Cardiac muscle cell (in vitro differentiated cells and primary cell): ENCODE results near the gene NAXE. TPM values are rescaled to one million over a fixed set of nuclear protein-coding genes. Genes with fewer than 3 reads are reported as not detected.

Source experiments
- DNase-seq, 2 donors: peaks; one replicate each; pipeline versions ENCODE4 v3.0.0 to v3.0.0-alpha.2; 2010 to 2017; ENCODE audit warnings: low read depth in 1 of 2, low spot score in 1 of 2
- H3K27ac ChIP-seq: fragments of 200-600 bp; sonication (generic); 2 replicates; pipeline ENCODE4 v1.5.1; 2016
- H3K27me3 ChIP-seq: fragments of 200-600 bp; sonication (generic); 2 replicates; pipeline ENCODE4 v1.6.0; 2016; ENCODE audit warnings: control low read depth
- H3K36me3 ChIP-seq: fragments of 200-600 bp; sonication (generic); 2 replicates; pipeline ENCODE4 v1.5.1; 2016; ENCODE audit warnings: control low read depth
- H3K4me1 ChIP-seq: fragments of 200-600 bp; sonication (generic); 2 replicates; pipeline ENCODE4 v1.8.1; 2017; ENCODE audit warnings: low read depth, mild to moderate bottlenecking, mixed run types
- H3K4me3 ChIP-seq: fragments of 200-600 bp; sonication (generic); 2 replicates; pipeline ENCODE4 v1.5.1; 2016; ENCODE audit warnings: mild to moderate bottlenecking
- H3K9me3 ChIP-seq: fragments of 200-600 bp; sonication (generic); 2 replicates; pipeline ENCODE4 v1.5.1; 2017; ENCODE audit warnings: low read depth, mild to moderate bottlenecking, control low read depth
- CTCF ChIP-seq: IDR thresholded peaks from 2 replicates; pipeline ENCODE4 v1.5.1; 2012; ENCODE audit warnings: low read depth, mild to moderate bottlenecking, low read length
- polyA plus RNA-seq: library from polyadenylated mRNA; unstranded; fragments of >200 nt; fragmentation: Nextera tagmentation; extraction: Ambion mirVana; gene quantifications from 2 replicates; pipeline ENCODE4 v1.2.1, GENCODE V29; 2016
- total RNA-seq: library from RNA; depleted of rRNA; stranded (reverse); fragments of >200 nt; gene quantifications from 2 replicates; pipeline ENCODE4 v1.2.3, GENCODE V29; 2016

NAXE gene
- total and polyA plus RNA-seq, 2 experiments from 2014 or later = 130 to 166 TPM

GRCh38 chr1:156547982-156548381, 43.6 kb upstream of the NAXE start:
- peak in 1 of 2 donors; percentile 5 for DNase-seq
- no peak overlapping the region for H3K4me3 ChIP-seq
- H3K36me3 ChIP-seq = no peaks in the 10 kb centered on the region
- no peaks in the 10 kb centered on the region for H3K27me3 ChIP-seq
- no peak for TF ChIP-seq CTCF
- H3K4me1 ChIP-seq = peaks cover 13% of the 10 kb centered on the region
- no peak overlapping the region for H3K27ac ChIP-seq
- H3K9me3 ChIP-seq = no peaks in the 10 kb centered on the region

- no peaks in the 10 kb centered on the region for H3K27me3 ChIP-seq
- H3K9me3 ChIP-seq = no peaks in the 10 kb centered on the region
- no peaks in the 10 kb centered on the region for H3K36me3 ChIP-seq
- peaks cover 8% of the 10 kb centered on the region for H3K4me1 ChIP-seq
- TF ChIP-seq CTCF = no peak
- no peak overlapping the region for H3K4me3 ChIP-seq
- DNase-seq = peak in 1 of 2 donors; percentile 37
- H3K27ac ChIP-seq = no peak overlapping the region
Observed at GRCh38 chr1:156549390-156549789, 42.2 kb upstream of the NAXE start.

GRCh38 chr1:156549831-156550230, 41.7 kb upstream of the NAXE start:
- Histone ChIP-seq H3K27ac (no peak overlapping the region), H3K4me1 (peaks cover 8% of the 10 kb centered on the region), H3K27me3 (no peaks in the 10 kb centered on the region), H3K36me3 (no peaks in the 10 kb centered on the region), H3K4me3 (no peak overlapping the region), H3K9me3 (no peaks in the 10 kb centered on the region)
- no peak for DNase-seq
- TF ChIP-seq CTCF = no peak

- peaks cover 8% of the 10 kb centered on the region for H3K4me1 ChIP-seq
- no peaks in the 10 kb centered on the region for H3K36me3 ChIP-seq
- H3K4me3 ChIP-seq = no peak overlapping the region
- no peaks in the 10 kb centered on the region for H3K27me3 ChIP-seq
- no peaks in the 10 kb centered on the region for H3K9me3 ChIP-seq
- no peak for DNase-seq
- H3K27ac ChIP-seq = no peak overlapping the region
- TF ChIP-seq CTCF = no peak
Observed at GRCh38 chr1:156550346-156550745, 41.2 kb upstream of the NAXE start.

GRCh38 chr1:156551066-156551643, 40.4 kb upstream of the NAXE start:
- H3K36me3 ChIP-seq = no peaks in the 10 kb centered on the region

More at GRCh38 chr1:156551066-156551643, 40.4 kb upstream of the NAXE start:
- no peak for DNase-seq
- Histone ChIP-seq H3K4me3 (no peak overlapping the region), H3K27me3 (no peaks in the 10 kb centered on the region), H3K9me3 (no peaks in the 10 kb centered on the region), H3K4me1 (peaks cover 8% of the 10 kb centered on the region), H3K27ac (no peak overlapping the region)
- no peak for TF ChIP-seq CTCF
